Right renal cortex interstitium (tissue), 3 donors: ENCODE measurements around the gene SUN1. TPM values are rescaled to one million over a fixed set of nuclear protein-coding genes. Genes with fewer than 3 reads are reported as not detected.

ENCODE experiments used
- DNase-seq, 3 donors: peaks; one replicate each; pipeline ENCODE4 v3.0.0-alpha.2; 2013; ENCODE audit warnings: low read depth in 3 of 3, low spot score in 2 of 3
- polyA plus RNA-seq, 3 donors: library from polyadenylated mRNA; unstranded; fragments of 120-200 nt; gene quantifications; one replicate each; pipeline ENCODE4 v1.2.1, GENCODE V29; 2013; ENCODE audit not compliant: insufficient read length in 3 of 3

The SUN1 gene
- polyA plus RNA-seq, 3 donors = 109 to 118 (median 117) TPM

DNA sequence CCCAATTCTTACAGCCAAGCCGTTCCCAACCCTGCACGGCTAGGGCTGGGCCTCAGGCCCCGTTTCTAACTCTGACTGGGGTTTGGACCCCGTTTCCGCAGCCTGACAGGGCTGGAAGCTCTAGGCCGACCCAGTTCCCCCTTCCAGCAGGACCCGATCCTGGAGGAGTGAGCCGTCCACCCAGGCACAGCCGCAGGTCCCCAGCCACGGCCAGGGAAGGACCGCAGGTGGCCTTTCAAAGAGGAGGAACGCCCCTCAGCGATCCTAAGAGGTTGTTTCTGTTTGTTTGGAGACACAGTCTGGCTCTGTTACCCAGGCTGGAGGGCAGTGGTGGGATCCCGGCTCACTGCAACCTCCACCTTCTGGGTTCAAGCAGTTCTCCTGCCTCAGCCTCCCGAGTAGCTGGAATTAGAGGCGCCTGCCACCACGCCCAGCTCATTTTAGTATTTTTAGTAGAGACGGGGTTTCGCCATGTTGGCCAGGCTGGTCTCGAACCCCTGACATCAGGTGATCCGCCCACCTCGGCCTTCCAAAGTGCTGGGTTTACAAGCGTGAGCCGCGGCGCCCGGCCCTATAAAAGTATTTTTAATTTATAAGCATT lies 43.3 kb downstream of the SUN1 start:
- DNase-seq = no peak

GRCh38 chr7:876077-876971 lies 44.0 kb downstream of the SUN1 start, which contains the start of gene GET4:
TSS of gene GET4 (plus strand) at chr7:876554. CDS start at chr7:876646, 92 bp downstream.
- peak; percentile 72 to 87 (median 86) for DNase-seq

GRCh38 chr7:876972-877311 lies 44.7 kb downstream of the SUN1 start:
- DNase-seq = no peak

GRCh38 chr7:877312-878232 lies 45.3 kb downstream of the SUN1 start:
- DNase-seq = no peak

GRCh38 chr7:879093-879492 lies 46.8 kb downstream of the SUN1 start:
- no peak for DNase-seq

GRCh38 chr7:879706-880105 lies 47.4 kb downstream of the SUN1 start:
- no peak for DNase-seq

DNA sequence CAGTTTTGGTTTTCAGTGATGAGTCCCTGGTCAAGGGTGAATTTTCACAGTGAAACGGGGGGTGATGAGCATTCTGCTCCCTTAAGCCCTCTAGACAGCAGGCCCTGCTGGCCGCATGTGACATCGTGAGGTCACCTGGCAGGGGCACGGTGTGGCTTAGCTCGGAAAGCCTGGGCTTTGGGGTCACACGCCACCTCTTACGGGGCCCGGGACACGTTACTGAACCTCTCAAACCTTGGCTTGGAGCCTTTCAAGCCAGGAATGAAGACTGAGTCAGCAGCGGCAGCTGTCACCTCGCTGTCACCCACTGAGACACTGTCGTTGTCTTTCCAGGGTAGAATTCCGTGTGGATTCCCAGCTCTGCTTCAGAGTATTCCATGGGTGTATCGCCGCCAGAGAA lies 48.2 kb downstream of the SUN1 start:
- DNase-seq = no peak

DNA sequence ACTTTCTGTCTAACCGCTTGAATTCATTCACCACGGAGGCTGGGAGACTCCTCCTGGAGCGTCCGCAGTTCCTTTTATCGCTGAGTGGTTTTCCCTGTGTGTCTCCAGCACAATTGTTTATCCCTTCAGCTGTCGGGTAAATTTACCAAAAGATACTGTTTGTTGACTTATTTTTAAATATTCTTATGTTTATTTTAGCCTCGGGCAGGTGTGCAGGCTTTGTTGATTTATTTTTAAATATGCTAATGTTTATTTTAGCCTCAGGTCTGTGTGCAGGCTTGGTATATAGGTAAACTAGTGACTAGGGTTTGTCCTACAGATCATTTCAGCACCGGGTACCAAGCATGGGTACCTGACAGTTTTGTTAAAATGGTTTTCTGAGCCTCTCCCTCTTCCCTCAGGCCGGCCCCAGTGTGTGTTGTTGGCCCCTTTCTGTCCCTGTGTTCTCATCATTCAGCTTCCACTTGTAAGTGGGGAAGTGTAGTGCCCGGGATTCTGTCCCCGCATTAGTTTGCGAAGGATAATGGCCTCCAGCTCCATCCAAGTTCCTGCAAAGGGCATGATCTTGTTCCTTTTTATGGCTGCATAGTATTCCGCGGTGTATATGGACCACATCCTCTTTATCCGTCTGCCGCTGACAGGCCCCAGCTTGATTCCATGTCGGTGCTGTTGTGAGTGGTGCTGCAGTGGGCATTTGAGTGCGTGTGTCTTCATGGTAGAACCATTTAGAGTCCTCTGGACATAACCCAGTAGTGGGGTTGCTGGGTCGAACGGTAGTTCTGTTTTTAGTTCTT lies 49.4 kb downstream of the SUN1 start:
- no peak for DNase-seq

DNA sequence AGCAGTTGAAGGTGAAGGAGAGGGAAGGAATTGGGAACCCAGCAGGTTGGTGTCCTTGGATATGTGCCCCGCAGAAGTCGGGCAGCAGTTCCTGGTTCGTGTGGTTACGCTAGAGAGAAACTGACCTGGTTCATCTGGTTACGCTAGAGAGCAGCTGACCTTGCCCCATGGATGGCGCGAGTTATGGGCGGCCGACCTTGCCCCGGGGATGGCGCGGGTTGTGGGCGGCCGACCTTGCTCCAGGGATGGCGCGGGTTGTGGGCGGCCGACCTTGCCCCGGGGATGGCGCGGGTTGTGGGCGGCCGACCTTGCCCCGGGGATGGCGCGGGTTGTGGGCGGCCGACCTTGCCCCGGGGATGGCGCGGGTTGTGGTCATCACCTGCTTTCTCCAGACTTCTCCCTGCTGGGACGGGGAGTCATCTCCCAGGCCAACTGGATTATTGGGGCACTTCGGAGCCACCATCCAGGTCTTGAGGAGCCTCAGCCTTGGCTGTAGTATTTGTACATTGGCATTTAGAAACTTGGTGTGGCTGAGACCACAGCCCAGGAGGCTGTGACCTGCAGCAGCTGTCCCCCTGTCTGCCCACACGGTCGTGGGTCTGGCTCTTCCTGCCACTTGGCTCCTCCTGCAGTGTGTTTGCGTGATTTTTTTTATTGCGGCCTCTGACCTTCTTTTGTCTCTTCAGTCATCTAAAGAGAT lies 50.2 kb downstream of the SUN1 start:
- DNase-seq = no peak

DNA sequence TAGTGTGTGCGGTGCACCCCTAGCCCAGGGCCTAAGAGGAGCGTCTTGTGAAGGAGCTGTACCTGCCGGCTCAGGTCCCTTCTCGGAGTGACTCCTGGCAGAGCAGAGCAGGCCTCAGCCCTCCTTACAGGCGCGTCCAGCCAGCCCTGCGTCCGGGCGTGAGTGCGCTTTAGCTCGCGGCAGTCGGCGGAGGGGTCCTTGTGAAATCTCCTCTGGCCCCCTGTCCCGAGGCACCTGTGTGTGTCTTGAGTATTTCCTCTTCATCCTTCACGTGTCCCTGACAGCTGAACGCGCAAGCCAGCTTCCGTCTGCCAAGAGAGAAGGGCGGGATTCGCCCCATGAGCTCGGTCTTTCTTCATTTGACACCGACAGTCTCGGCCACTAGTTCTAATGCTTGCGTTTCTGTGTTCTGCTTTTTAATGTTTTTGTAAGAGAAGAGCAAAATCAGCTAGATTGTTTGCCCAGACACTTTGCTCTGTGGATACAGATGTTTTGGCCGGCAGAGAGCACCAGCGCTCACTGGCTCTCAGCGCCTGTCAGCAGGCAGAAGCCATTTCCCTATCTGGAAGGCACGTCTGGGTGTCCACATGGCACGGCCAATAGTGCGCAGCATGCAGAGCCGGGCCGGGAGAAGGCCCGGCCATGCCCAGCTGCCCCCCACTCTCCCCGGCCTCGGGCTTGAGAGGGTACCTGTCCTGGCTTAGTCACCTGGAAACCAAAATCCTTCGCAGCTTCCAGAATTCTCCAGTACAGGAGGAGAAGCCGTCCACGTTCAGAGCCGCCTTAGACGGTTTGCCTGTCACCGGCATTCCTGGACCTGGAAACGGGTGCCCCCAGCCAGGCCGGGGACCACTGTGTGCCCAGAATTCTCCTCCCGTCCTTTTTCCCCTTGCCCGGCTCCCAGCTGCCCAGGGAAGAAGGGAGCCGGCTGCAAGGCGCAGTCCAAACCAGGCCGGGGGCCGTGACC lies 51.1 kb downstream of the SUN1 start:
- DNase-seq = no peak

DNA sequence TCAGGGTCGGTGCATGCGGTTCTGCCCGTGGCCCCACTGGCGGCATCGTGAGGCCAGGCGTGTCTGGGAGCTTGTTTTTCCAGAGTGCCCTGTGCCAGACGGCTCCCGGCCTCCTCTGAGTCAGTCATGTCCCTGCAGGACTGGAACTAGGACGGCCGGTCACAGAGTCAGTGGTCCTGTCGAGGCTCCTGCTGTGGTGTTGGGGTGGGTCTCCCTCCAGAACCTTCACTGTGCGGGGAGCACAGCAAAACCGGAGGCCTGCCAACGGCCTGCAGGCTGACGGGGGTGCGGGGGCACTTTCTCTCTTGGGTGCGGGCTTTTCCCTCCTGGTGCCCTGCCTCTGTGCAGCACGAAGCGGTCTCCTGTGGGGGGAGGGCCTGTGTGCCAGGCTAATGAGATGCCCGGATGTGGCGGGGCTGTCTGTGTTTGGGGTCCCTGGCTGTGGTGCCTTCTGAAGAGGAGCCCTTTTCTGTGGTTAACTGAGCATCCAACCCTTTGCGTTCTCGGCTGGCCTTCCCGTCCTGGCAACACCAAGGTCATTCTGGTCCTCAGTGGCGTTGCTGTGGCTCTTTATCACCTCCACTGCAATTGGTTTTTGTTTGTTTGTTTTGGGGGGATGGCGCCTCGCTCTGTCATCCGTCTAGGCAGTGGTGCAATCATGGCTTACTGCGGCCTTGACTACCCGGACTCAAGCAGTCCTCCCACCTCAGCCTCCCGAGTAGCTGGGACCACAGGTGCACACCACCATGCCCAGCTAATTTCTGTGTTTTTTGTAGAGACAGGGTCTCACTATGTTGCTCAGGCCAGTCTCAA lies 52.1 kb downstream of the SUN1 start:
- DNase-seq = no peak

GRCh38 chr7:885261-885892 lies 53.1 kb downstream of the SUN1 start:
- DNase-seq = no peak

GRCh38 chr7:885893-886625 lies 53.8 kb downstream of the SUN1 start:
- DNase-seq = no peak

GRCh38 chr7:886626-887487 lies 54.6 kb downstream of the SUN1 start:
- DNase-seq = no peak

DNA sequence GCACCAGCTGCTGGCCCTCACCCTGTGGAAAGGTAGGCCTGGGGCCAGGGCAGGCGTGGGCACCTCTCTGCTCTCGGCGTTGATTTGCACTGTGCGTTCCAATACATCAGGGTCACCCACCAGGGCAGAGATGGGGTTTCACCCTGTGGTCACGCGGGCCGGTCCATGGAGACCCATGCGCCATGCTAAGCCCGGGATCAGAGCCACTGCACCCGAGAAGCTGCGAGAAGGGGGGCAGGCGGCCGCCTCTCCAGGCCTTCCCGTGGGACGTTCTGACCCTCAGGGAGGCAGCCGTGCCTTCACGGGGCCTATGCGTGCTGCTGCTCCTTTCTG lies 55.2 kb downstream of the SUN1 start:
- no peak for DNase-seq
